GM23338 (cell line): Measurements from ENCODE around the gene FRAT1. TPM values are rescaled to one million over a fixed set of nuclear protein-coding genes. Genes with fewer than 3 reads are reported as not detected.

Experiments used
- ATAC-seq: fragments of 200-7000 bp; cut with Tn5 transposase; 3 replicates; pipeline ENCODE4 v1.9.1; 2020
- DNase-seq: peaks from one replicate; pipeline ENCODE4 v3.0.0-alpha.2; 2015; ENCODE audit warnings: low spot score
- H2AFZ ChIP-seq: fragments of 200-600 bp; sonication (generic); 2 replicates; pipeline ENCODE4 v1.8.0; 2016; ENCODE audit warnings: antibody characterized with exemption, mild to moderate bottlenecking, moderate library complexity
- H3F3A ChIP-seq: fragments of 200-600 bp; sonication (generic); replicated peaks from 2 replicates; pipeline ENCODE4 v1.8.0; 2017; ENCODE audit warnings: antibody characterized with exemption, mixed run types, low read depth
- H3K27ac ChIP-seq: fragments of 200-600 bp; sonication (generic); 2 replicates; pipeline ENCODE4 v1.6.1; 2016; ENCODE audit warnings: low read depth
- H3K27me3 ChIP-seq: fragments of 200-600 bp; sonication (generic); 2 replicates; pipeline ENCODE4 v1.8.0; 2016; ENCODE audit warnings: mild to moderate bottlenecking, mixed run types, moderate library complexity; ENCODE audit not compliant: insufficient read depth
- H3K36me3 ChIP-seq: fragments of 200-600 bp; sonication (generic); 2 replicates; pipeline ENCODE4 v1.8.0; 2016; ENCODE audit warnings: mild to moderate bottlenecking; ENCODE audit not compliant: insufficient read depth
- H3K4me1 ChIP-seq: fragments of 200-600 bp; sonication (generic); 2 replicates; pipeline ENCODE4 v1.8.0; 2016; ENCODE audit warnings: mild to moderate bottlenecking, moderate library complexity; ENCODE audit not compliant: insufficient read depth
- H3K4me2 ChIP-seq: fragments of 200-600 bp; sonication (generic); 2 replicates; pipeline ENCODE4 v1.7.1; 2017; ENCODE audit warnings: mixed run types
- H3K4me3 ChIP-seq: fragments of 200-600 bp; sonication (generic); 2 replicates; pipeline ENCODE4 v1.6.1; 2016; ENCODE audit warnings: mixed run types
- H3K79me2 ChIP-seq: fragments of 200-600 bp; sonication (generic); replicated peaks from 2 replicates; pipeline ENCODE4 v1.8.0; 2017; ENCODE audit warnings: mild to moderate bottlenecking; ENCODE audit not compliant: insufficient read depth
- H3K9me2 ChIP-seq: fragments of 200-600 bp; sonication (generic); 2 replicates; pipeline ENCODE4 v1.8.0; 2017; ENCODE audit not compliant: insufficient read depth
- H4K20me1 ChIP-seq: fragments of 200-600 bp; sonication (generic); replicated peaks from 2 replicates; pipeline ENCODE4 v1.8.0; 2017; ENCODE audit warnings: mild to moderate bottlenecking; ENCODE audit not compliant: insufficient read depth
- H3K27ac Mint-ChIP-seq: 2 replicates; pipeline ENCODE4 v1.8.0; 2020; ENCODE audit warnings: inconsistent platforms, mild to moderate bottlenecking, moderate library complexity, mixed read lengths
- H3K27me3 Mint-ChIP-seq: 3 replicates; pipeline ENCODE4 v1.8.0; 2022; ENCODE audit warnings: low read depth, mild to moderate bottlenecking, moderate library complexity, mixed read lengths, inconsistent platforms; ENCODE audit not compliant: insufficient read depth, poor library complexity
- H3K36me3 Mint-ChIP-seq: 3 replicates; pipeline ENCODE4 v1.8.0; 2021; ENCODE audit warnings: low read depth, mild to moderate bottlenecking, inconsistent platforms, moderate library complexity, mixed read lengths
- H3K4me1 Mint-ChIP-seq: 3 replicates; pipeline ENCODE4 v1.8.0; 2020; ENCODE audit warnings: mild to moderate bottlenecking, inconsistent platforms, mixed read lengths
- H3K4me3 Mint-ChIP-seq: 3 replicates; pipeline ENCODE4 v1.8.0; 2021; ENCODE audit warnings: moderate library complexity, mild to moderate bottlenecking, inconsistent platforms, mixed read lengths
- H3K9me3 Mint-ChIP-seq: 3 replicates; pipeline ENCODE4 v1.8.0; 2020; ENCODE audit warnings: moderate library complexity, mild to moderate bottlenecking, inconsistent platforms, mixed read lengths
- CREB1 ChIP-seq: fragments of 250-450 bp; sonication (Bioruptor Pico); IDR thresholded peaks from 2 replicates; pipeline ENCODE4 v1.5.0; 2020; ENCODE audit warnings: low read depth, mild to moderate bottlenecking, moderate library complexity
- CTCF ChIP-seq, 2 experiments: fragments of 200-600 bp in 1 of 2; sonication (generic) in 1 of 2; conservative IDR thresholded peaks; 2 replicates each; pipeline versions ENCODE4 v1.5.1 to v1.6.1; 2016 to 2017; ENCODE audit warnings: antibody characterized with exemption in 2 of 2, low read depth in 2 of 2, mild to moderate bottlenecking in 2 of 2, moderate library complexity in 1 of 2
- EZH2 ChIP-seq: fragments of 200-600 bp; sonication (generic); IDR thresholded peaks from one replicate; pipeline ENCODE4 v1.8.0; 2017; ENCODE audit warnings: antibody characterized with exemption, mild to moderate bottlenecking, low read depth; ENCODE audit not compliant: unreplicated experiment
- EZH2phosphoT487 ChIP-seq: fragments of 200-600 bp; sonication (generic); IDR thresholded peaks from one replicate; pipeline ENCODE4 v1.8.1; 2018; ENCODE audit warnings: antibody characterized with exemption; ENCODE audit not compliant: unreplicated experiment
- JUNB ChIP-seq: IDR thresholded peaks from one replicate; pipeline ENCODE4 v1.6.1; 2016; ENCODE audit warnings: antibody characterized with exemption; ENCODE audit not compliant: unreplicated experiment
- NANOG ChIP-seq: IDR thresholded peaks from 2 replicates; pipeline ENCODE4 v1.6.1; 2016; ENCODE audit warnings: antibody characterized with exemption, borderline replicate concordance
- POLR2AphosphoS5 ChIP-seq: IDR thresholded peaks from 2 replicates; pipeline ENCODE4 v1.6.1; 2016; ENCODE audit warnings: antibody characterized with exemption, low read depth
- REST ChIP-seq: IDR thresholded peaks from one replicate; pipeline ENCODE4 v1.6.1; 2018; ENCODE audit warnings: antibody characterized with exemption; ENCODE audit not compliant: unreplicated experiment
- STAT1 ChIP-seq: IDR thresholded peaks from one replicate; pipeline ENCODE4 v1.6.1; 2016; ENCODE audit warnings: antibody characterized with exemption; ENCODE audit not compliant: unreplicated experiment
- ZNF114 ChIP-seq: fragments of 250-450 bp; sonication (Bioruptor Pico); IDR thresholded peaks from 2 replicates; pipeline ENCODE4 v1.5.0; 2020; ENCODE audit warnings: mild to moderate bottlenecking, moderate library complexity
- ZNF331 ChIP-seq: fragments of 250-450 bp; sonication (Bioruptor Pico); IDR thresholded peaks from 2 replicates; pipeline ENCODE4 v1.5.0; 2020; ENCODE audit warnings: low read depth, mild to moderate bottlenecking, moderate library complexity
- ZNF462 ChIP-seq: fragments of 250-450 bp; sonication (Bioruptor Pico); IDR thresholded peaks from 2 replicates; pipeline ENCODE4 v1.5.0; 2020; ENCODE audit warnings: mild to moderate bottlenecking, moderate library complexity
- polyA plus RNA-seq: library from polyadenylated mRNA; unstranded; fragments of >200 nt; fragmentation: Nextera tagmentation; extraction: Ambion mirVana; gene quantifications from 2 replicates; pipeline ENCODE4 v1.2.1, GENCODE V29; 2016
- total RNA-seq: library from RNA; depleted of rRNA; stranded (reverse); fragments of >200 nt; shearing (Covaris generic); gene quantifications from 2 replicates; pipeline ENCODE4 v1.2.3, GENCODE V29; 2014
- TF ChIP-seq, protein P1 (sequence below): IDR thresholded peaks from 2 replicates; pipeline ENCODE4 v1.6.1; 2016; ENCODE audit warnings: antibody characterized with exemption

FRAT1 gene
- total and polyA plus RNA-seq, 2 experiments from 2014 or later: 1.4 to 8.5 TPM

GRCh38 chr10:97302088-97302791, 16.8 kb upstream of the FRAT1 start:
- no peak overlapping the region for H2AFZ ChIP-seq
- Mint-ChIP-seq H3K4me3 (no peak overlapping the region), H3K9me3 (no peaks in the 10 kb centered on the region), H3K36me3 (no peaks in the 10 kb centered on the region), H3K27me3 (peaks cover 4% of the 10 kb centered on the region), H3K27ac (no peak overlapping the region), H3K4me1 (no peaks in the 10 kb centered on the region)
- DNase-seq: no peak
- no peak overlapping the region for H3K4me2 ChIP-seq
- no peak for ATAC-seq
- H3K9me2 ChIP-seq: no peaks in the 10 kb centered on the region
- H3K79me2 ChIP-seq: no peaks in the 10 kb centered on the region
- H3K27ac ChIP-seq: no peak overlapping the region
- no peak for TF ChIP-seq CREB1 (CRISPR knock-in tag)
- TF ChIP-seq JUNB: no peak
- TF ChIP-seq ZNF331 (CRISPR knock-in tag): no peak
- no peak for TF ChIP-seq ZNF462 (CRISPR knock-in tag)
- TF ChIP-seq CTCF (conservative IDR thresholded peaks at IDR 0.05; ENCODE audit: low read depth in 2 of 2): no peak
- no peak for TF ChIP-seq EZH2
- TF ChIP-seq, protein P1, sequence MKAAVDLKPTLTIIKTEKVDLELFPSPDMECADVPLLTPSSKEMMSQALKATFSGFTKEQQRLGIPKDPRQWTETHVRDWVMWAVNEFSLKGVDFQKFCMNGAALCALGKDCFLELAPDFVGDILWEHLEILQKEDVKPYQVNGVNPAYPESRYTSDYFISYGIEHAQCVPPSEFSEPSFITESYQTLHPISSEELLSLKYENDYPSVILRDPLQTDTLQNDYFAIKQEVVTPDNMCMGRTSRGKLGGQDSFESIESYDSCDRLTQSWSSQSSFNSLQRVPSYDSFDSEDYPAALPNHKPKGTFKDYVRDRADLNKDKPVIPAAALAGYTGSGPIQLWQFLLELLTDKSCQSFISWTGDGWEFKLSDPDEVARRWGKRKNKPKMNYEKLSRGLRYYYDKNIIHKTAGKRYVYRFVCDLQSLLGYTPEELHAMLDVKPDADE: no peak
- TF ChIP-seq STAT1: no peak
- no peak for TF ChIP-seq NANOG
- no peak for TF ChIP-seq EZH2phosphoT487
- TF ChIP-seq REST: no peak
- TF ChIP-seq ZNF114: no peak
- no peak for TF ChIP-seq POLR2AphosphoS5
- H3K4me3 ChIP-seq: no peak overlapping the region
- H3K36me3 ChIP-seq: no peaks in the 10 kb centered on the region
- H3F3A ChIP-seq: 0 out of 2 replicates have a peak, but pooled peaks cover 3% of the 10 kb centered on the region
- H3K4me1 ChIP-seq: no peaks in the 10 kb centered on the region
- no peaks in the 10 kb centered on the region for H3K27me3 ChIP-seq
- no peaks in the 10 kb centered on the region for H4K20me1 ChIP-seq
